ENCODE results near the gene PDYN.

DNA sequence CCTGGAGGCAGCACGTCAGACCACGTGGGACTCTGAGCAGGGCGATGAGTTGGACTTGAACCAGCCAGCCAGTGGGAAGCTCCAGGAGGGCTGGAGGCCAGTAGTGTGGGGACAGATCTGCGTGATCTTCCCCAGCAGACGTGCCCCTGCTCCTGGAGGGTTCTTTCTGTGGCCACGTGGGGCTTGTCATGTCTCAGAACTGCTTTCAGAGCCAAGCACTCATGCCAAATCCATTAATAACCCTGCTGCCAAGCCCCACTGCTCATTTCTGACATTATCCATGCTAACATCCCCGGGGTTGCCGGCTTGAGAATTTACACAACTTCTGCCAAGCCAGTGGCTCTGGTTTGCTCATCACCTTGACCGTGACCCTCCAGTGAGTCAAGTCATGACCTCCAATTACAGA lies 60.4 kb downstream of the PDYN start:
- TF ChIP-seq PHF20 (IDR thresholded peaks at IDR 0.05; ENCODE audit: partially characterized antibody) (no peak), MLX (CRISPR knock-in tag; conservative IDR thresholded peaks at IDR 0.05) (no peak), ESRRA (IDR thresholded peaks at IDR 0.05; ENCODE audit: borderline replicate concordance, low read depth) (no peak), IRF1 (CRISPR knock-in tag; IDR thresholded peaks at IDR 0.05; ENCODE audit: borderline replicate concordance) (no peak), KLF1 (tag; IDR thresholded peaks at IDR 0.05) (no peak), REST (IDR thresholded peaks at IDR 0.05; ENCODE audit: borderline replicate concordance) (no peak), REST (CRISPR knock-in tag; IDR thresholded peaks at IDR 0.05; ENCODE audit: low read depth) (no peak), BHLHE40 (IDR thresholded peaks at IDR 0.05; ENCODE audit: low read length) (no peak), RNF2 (IDR thresholded peaks at IDR 0.05) (no peak), SIN3A (IDR thresholded peaks at IDR 0.05; ENCODE audit: borderline replicate concordance in 2 of 2, control insufficient read depth in 1 of 2, low read depth in 2 of 2, low read length in 2 of 2) (no peak)
- TF ChIP-seq, protein P1, sequence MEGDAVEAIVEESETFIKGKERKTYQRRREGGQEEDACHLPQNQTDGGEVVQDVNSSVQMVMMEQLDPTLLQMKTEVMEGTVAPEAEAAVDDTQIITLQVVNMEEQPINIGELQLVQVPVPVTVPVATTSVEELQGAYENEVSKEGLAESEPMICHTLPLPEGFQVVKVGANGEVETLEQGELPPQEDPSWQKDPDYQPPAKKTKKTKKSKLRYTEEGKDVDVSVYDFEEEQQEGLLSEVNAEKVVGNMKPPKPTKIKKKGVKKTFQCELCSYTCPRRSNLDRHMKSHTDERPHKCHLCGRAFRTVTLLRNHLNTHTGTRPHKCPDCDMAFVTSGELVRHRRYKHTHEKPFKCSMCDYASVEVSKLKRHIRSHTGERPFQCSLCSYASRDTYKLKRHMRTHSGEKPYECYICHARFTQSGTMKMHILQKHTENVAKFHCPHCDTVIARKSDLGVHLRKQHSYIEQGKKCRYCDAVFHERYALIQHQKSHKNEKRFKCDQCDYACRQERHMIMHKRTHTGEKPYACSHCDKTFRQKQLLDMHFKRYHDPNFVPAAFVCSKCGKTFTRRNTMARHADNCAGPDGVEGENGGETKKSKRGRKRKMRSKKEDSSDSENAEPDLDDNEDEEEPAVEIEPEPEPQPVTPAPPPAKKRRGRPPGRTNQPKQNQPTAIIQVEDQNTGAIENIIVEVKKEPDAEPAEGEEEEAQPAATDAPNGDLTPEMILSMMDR (IDR thresholded peaks at IDR 0.05 in 2 of 3, conservative IDR thresholded peaks at IDR 0.05 in 1 of 3; ENCODE audit: insufficient read depth in 2 of 3, low read depth in 1 of 3, low read length in 3 of 3): no peak

Measured in K562 (cell line).